Activated CD8-positive, alpha-beta T cell treated with anti-CD3 and anti-CD28 coated beads for 36 hours (primary cell): ENCODE data around the gene CHST15. TPM values are rescaled to one million over a fixed set of nuclear protein-coding genes. Genes with fewer than 3 reads are reported as not detected.

Source experiments
- ATAC-seq: fragments of 200-7000 bp; cut with Tn5 transposase; one replicate; pipeline ENCODE4 v1.10.0; 2021; ENCODE audit warnings: mild to moderate bottlenecking, moderate library complexity
- CTCF ChIA-PET: fragments of 350-600 bp; sonication (Branson Sonifier 250); formaldehyde crosslinking; loops from one replicate; lab custom pipeline; 2021; ENCODE audit warnings: antibody characterized with exemption; lab: Charles Lee
- POLR2A ChIA-PET: fragments of 350-600 bp; sonication (Branson Sonifier 250); formaldehyde crosslinking; loops from one replicate; lab custom pipeline; 2021; ENCODE audit warnings: antibody characterized with exemption; lab: Charles Lee
- DNase-seq: peaks from one replicate; pipeline ENCODE4 v3.0.0-alpha.2; 2020
- H3K27ac Mint-ChIP-seq: one replicate; pipeline ENCODE4 v1.8.0; 2021; ENCODE audit warnings: mild to moderate bottlenecking, mixed read lengths
- H3K27me3 Mint-ChIP-seq: one replicate; pipeline ENCODE4 v1.8.0; 2021; ENCODE audit warnings: mixed read lengths
- H3K36me3 Mint-ChIP-seq: one replicate; pipeline ENCODE4 v1.8.0; 2021; ENCODE audit warnings: low read depth, mixed read lengths
- H3K4me1 Mint-ChIP-seq: one replicate; pipeline ENCODE4 v1.8.0; 2021; ENCODE audit warnings: low read depth, mixed read lengths
- H3K4me3 Mint-ChIP-seq: one replicate; pipeline ENCODE4 v1.8.0; 2021; ENCODE audit warnings: mild to moderate bottlenecking, moderate library complexity, mixed read lengths
- H3K9me3 Mint-ChIP-seq: one replicate; pipeline ENCODE4 v1.8.0; 2021; ENCODE audit warnings: mixed read lengths
- CTCF ChIP-seq: fragments of 200-600 bp; IDR thresholded peaks from one replicate; pipeline ENCODE4 v1.8.0; 2022; ENCODE audit warnings: antibody characterized with exemption, mild to moderate bottlenecking
- intact Hi-C: fragments of 100-400 bp; cut with micrococcal nuclease; formaldehyde crosslinking; loops from one replicate; pipeline ENCODE4 v1.10.0; 2022
- total RNA-seq, 2 experiments: library from RNA; stranded (reverse); gene quantifications; one replicate each; pipeline ENCODE4 v1.2.3, GENCODE V29; 2021

The CHST15 gene
- total RNA-seq, 2 experiments from 2014 or later: 0.36 to 0.81 TPM

GRCh38 chr10:124083740-124084397 is 9.5 kb downstream of the CHST15 start:
- H3K9me3 Mint-ChIP-seq: no peaks in the 10 kb centered on the region
- DNase-seq: no peak
- ATAC-seq: no peak
- no peaks in the 10 kb centered on the region for H3K27me3 Mint-ChIP-seq
- no peak overlapping the region for H3K27ac Mint-ChIP-seq
- H3K4me3 Mint-ChIP-seq: no peak overlapping the region
- intact Hi-C loops: no loop called here
- no peaks in the 10 kb centered on the region for H3K4me1 Mint-ChIP-seq
- TF ChIP-seq CTCF: no peak
- ChIA-PET POLR2A (no interaction called here), CTCF (interaction anchor here (0.8 to 1.2 kb wide), 3 partner anchors 9 to 89 kb away, joined by 3 read pairs; no protein-coding TSS in a partner anchor)
- no peaks in the 10 kb centered on the region for H3K36me3 Mint-ChIP-seq

GRCh38 chr10:124083047-124083739 is 10.2 kb downstream of the CHST15 start:
- H3K9me3 Mint-ChIP-seq: no peaks in the 10 kb centered on the region
- intact Hi-C loops: no loop called here
- no peaks in the 10 kb centered on the region for H3K27me3 Mint-ChIP-seq
- TF ChIP-seq CTCF: no peak
- H3K4me3 Mint-ChIP-seq: no peak overlapping the region
- H3K36me3 Mint-ChIP-seq: no peaks in the 10 kb centered on the region
- POLR2A ChIA-PET: interaction anchor here (0.6 kb wide), 1 partner anchor 1724 kb away, joined by 3 read pairs; no protein-coding TSS in a partner anchor
- ATAC-seq (no peak), DNase-seq (no peak)
- no peak overlapping the region for H3K27ac Mint-ChIP-seq
- CTCF ChIA-PET: interaction anchor here (0.8 to 1.6 kb wide), 4 partner anchors 8 to 306 kb away, joined by 3 to 4 read pairs (median 3); no protein-coding TSS in a partner anchor
- no peaks in the 10 kb centered on the region for H3K4me1 Mint-ChIP-seq

- no peaks in the 10 kb centered on the region for H3K9me3 Mint-ChIP-seq
- ATAC-seq: no peak
- no peaks in the 10 kb centered on the region for H3K4me1 Mint-ChIP-seq
- intact Hi-C loops: no loop called here
- ChIA-PET POLR2A (interaction anchor here (0.6 kb wide), 1 partner anchor 1725 kb away, joined by 3 read pairs; no protein-coding TSS in a partner anchor), CTCF (interaction anchor here (1.2 to 1.6 kb wide), 2 partner anchors 87 to 307 kb away, joined by 3 to 4 read pairs; no protein-coding TSS in a partner anchor)
- no peak overlapping the region for H3K27ac Mint-ChIP-seq
- DNase-seq: no peak
- no peaks in the 10 kb centered on the region for H3K27me3 Mint-ChIP-seq
- no peak overlapping the region for H3K4me3 Mint-ChIP-seq
- H3K36me3 Mint-ChIP-seq: no peaks in the 10 kb centered on the region
- no peak for TF ChIP-seq CTCF
Observed at GRCh38 chr10:124082555-124082954, 10.8 kb downstream of the CHST15 start.

- no peak overlapping the region for H3K4me3 Mint-ChIP-seq
- H3K36me3 Mint-ChIP-seq: no peaks in the 10 kb centered on the region
- no peak overlapping the region for H3K27ac Mint-ChIP-seq
- ChIA-PET POLR2A (no interaction called here), CTCF (interaction anchor here (1.6 kb wide), 1 partner anchor 308 kb away, joined by 4 read pairs; no protein-coding TSS in a partner anchor)
- no peaks in the 10 kb centered on the region for H3K27me3 Mint-ChIP-seq
- no peak for DNase-seq
- no peak for TF ChIP-seq CTCF
- no peaks in the 10 kb centered on the region for H3K9me3 Mint-ChIP-seq
- ATAC-seq: no peak
- intact Hi-C loops: no loop called here
- H3K4me1 Mint-ChIP-seq: no peaks in the 10 kb centered on the region
Observed at GRCh38 chr10:124081547-124082140, 11.8 kb downstream of the CHST15 start.
